Measurements from ENCODE around the gene CCDC91.
A peak's percentile ranks its signal among the peaks of the same experiment; 100 is the strongest.

CCDC91 gene, protein sequence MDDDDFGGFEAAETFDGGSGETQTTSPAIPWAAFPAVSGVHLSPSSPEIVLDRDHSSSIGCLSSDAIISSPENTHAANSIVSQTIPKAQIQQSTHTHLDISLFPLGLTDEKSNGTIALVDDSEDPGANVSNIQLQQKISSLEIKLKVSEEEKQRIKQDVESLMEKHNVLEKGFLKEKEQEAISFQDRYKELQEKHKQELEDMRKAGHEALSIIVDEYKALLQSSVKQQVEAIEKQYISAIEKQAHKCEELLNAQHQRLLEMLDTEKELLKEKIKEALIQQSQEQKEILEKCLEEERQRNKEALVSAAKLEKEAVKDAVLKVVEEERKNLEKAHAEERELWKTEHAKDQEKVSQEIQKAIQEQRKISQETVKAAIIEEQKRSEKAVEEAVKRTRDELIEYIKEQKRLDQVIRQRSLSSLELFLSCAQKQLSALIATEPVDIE

DNA sequence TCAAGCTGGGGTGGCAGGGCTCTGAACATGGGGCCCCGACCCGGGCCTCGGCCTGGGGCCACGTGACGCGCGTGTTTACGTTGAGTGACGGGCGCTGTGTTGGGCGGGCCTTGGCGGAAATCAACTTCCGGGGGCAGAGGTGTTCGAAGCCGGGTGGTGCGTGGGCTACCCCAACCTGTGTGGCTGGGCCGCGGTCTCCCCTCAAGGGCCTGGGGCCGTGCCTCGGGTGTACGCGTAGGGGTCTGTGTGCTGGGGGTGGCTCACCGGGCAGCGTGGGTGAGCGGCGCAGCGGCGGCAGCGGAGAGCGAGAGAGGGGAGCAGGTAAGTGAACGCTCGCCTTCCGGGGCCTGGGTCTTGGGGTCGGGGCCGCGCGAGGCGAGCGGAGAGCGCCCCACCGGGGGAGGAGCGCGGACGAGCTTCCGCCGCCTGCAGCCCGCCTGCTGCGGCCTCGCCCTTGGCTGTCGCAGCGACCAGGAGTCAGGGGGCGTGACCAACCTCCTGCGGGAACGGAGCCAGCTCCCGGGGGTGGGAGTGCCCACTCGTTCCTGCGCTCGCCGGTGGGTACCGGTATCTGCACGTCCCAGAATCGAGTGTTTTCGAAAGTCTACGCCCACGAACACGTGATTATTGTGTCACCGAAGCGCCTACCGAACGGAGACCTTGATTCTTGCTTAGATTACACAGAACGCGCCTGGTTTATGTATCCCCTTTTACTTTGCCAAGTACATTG, at the start of gene CCDC91:
TSS of gene CCDC91 (plus strand) at position 136 of the 730 bp plus-strand sequence. CDS start 66,760 bp downstream, outside the sequence.
- peak; percentile 76 for DNase-seq

DNA sequence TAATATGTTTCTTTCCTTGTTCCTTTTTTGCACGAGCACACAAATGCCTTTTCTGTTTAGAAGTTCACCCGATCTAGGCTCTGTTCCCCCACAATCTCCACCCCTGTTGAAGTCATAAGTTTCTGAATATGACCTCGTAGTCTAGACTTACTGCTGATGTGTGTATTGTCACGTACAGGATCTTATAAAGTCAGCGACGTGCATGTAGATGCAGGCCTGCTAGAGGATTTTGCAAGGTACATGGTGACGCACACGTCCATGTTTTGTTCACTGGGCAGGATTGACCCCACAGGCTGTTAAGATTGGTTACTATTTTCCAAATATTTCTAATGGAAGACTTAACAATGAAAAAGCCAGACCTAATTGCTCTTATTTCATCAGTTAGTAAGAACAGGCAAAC, 46.2 kb upstream of the CCDC91 start:
- no peak for DNase-seq

DNA sequence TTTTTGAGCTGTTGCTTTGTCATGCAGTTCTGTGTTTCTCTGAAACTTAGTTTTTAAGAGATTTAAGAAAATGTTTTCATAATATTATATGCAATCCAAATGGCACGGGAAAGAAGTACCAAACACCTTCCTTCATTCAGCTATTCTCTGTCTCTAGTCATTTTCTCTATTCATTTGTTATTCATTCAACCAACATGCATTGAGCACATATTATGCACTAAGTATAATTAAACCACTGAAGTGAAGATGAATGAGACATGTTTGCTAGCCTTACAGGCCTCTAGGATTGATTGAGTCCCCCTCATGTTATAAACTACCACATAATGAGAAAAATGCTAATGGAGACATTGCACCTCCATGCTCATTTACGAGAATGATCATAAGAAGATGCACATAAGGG, 45.7 kb upstream of the CCDC91 start:
- DNase-seq = no peak

DNA sequence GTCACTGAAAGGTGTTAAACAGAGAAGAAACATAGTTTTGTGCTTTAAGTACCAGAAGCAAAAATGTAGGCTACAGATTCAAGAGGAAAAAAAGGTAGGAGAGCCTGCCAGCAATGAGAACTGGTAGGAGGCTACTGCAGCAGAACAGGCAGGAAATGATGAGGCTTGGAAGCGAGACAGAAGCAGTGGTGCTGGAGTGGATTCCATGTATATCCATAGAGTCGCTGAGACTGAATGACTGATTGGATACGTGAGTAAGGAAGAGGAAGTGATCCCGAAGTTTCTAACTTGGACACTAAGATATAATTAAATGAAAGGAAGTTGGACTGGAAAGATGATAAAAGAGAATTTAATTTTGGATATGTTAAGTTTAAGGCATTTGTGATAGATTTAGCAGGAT, 45.0 kb upstream of the CCDC91 start:
- no peak for DNase-seq

DNA sequence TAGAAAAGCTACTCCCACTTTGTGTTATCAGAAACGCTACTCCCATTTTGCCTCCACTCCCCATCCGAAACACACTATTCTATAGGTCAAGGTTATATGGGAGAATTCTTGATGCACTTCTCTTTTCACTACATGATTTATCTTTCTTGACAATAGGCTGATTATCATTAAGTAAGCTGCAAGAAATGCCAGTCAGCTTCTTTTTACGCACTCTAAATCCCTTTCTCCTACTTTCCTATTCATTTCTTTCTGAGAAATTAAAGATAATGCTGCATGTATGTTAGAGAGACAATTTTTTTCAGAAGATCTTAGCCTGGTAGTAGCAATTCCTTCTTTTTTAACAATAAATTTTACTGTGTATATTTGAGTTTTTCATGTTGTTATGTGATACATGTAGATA, 41.0 kb upstream of the CCDC91 start:
- DNase-seq = no peak

DNA sequence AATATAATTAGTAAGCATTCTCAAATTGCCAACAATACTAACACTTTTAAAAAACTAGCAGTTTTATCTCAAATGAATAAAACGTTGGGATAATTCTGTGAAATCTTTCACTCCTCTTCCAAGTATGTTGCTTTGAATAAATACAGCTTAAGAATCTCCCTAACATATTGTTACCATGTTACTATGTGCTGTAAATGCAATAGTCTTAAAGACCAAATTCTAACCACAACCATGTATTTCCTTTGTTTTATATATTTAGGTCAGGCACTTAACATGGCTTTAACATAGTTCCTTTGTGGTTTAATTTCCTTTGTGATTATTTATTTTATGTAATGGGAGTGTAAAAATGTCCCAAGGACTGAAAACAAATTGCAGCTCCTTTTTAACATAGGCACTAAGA, 33.9 kb upstream of the CCDC91 start:
- DNase-seq = no peak

DNA sequence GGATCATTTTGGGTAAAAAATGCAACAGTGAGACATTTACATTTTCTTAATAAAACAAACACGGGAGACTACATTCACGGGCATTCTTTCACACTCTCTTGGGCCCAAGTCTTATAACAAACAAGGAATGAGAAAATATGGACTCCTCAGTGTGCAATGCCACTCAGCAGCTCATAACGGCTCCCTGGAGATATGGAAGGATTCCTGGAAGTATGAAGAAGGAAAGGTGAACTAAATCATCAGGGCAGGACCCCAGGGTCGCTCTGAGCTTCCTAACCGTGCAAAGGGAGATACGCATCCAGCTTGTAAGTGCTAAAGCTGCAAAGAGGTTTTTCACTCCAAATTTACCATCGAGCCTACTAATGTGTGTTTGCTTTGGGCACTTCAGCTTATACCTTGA, 33.5 kb upstream of the CCDC91 start:
- no peak for DNase-seq

DNA sequence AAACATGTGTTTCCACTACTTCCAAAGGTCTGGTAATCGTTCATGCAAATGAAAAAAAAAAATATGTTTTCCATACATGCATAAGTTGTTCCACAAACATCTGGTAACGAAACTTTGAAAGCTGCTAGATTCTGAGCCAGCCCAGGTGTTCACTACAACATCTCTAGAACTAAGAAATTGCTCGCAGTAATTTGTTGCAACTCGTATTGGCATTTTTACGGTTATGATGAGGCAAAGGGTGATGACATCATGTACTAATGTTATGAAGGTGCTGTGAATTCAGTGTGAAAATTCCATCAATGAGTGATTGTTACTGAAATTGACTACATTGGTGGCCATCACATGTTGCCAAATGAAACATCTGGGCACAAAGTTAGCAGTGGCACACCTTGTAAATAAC, 31.9 kb upstream of the CCDC91 start:
- no peak for DNase-seq

DNA sequence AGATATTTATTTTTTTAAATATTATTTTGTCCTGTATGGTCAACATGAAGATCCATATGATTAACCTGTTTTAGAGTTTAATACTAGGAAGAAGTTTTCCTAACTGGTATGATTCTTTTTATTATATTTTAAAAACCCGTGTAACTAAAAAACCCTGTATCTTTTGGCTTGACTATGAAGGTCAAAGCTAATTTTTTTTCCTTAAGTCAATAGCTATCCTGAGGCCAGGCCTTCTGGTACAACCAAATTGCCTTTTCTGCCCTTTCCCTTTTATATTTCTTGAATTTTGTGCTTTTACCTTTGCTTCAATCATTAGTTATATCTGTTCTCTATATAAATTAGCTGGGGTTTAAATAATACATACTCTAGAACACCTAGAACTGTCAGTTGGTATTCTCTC, 30.6 kb upstream of the CCDC91 start:
- no peak for DNase-seq

DNA sequence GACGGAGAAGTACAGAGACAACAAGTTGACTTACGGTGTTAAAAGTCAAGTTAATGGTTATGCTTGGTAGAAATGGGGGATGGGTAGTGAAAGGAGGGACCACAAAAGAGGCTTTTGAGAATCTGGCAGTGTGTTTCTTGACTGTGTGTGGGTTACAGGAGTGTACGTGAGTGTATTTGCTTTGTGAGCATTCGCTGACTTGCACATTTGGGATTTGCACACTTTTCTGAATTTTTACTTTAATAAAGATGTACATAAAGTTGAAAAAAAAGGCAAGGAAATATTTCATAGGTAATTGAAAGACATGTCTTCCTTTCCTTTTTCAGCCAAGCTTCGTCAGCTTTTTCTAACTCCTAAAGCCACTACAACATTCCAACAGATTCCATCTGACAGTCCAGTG, 28.6 kb upstream of the CCDC91 start:
- DNase-seq = no peak

DNA sequence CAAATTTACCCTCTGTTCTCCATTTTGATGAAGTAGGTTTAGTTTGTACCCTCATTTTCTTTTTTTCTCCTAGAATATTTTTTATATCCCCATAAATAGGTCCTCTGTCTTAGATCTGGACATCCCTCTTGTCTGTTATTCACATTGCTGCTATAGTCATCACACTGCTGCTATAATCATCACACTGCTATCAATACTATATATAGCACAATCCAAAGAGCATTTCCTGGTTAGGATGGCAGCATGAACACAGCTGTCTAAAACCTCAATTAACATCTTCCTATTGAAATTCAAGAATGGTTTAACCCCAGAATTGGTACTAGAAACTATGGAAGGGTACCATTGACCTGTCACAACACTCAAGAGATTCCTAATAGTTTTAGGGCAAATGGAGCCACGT, 27.6 kb upstream of the CCDC91 start:
- no peak for DNase-seq

DNA sequence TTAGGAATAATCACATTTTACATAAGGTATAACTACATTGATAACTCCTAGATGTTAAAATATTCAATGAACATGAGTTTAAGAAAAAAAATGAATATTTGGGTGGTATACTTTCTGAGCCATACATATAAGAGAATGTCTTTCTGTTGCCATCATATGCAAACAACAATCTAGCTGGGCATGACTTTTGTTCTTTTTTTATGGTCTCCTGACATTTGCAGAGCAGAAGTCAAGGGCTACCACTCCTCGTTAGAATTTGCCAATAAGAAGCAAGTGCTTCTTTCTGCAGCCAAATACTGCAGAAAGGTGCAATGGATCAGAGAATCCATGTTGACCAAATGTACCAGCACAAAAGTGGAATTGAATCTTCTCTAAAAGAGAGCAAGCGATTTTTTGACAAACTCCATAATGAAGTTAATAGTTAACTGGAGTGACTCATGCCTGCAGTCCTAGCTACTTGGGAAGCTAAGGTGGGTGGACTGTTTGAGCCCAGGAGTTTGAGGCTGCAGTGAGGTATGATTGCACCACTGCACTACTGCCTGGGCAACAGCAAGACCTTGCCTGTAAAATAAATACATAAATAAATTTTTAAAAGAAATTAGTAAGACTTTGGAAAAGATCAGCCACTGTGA, 25.5 kb upstream of the CCDC91 start:
- DNase-seq = no peak

DNA sequence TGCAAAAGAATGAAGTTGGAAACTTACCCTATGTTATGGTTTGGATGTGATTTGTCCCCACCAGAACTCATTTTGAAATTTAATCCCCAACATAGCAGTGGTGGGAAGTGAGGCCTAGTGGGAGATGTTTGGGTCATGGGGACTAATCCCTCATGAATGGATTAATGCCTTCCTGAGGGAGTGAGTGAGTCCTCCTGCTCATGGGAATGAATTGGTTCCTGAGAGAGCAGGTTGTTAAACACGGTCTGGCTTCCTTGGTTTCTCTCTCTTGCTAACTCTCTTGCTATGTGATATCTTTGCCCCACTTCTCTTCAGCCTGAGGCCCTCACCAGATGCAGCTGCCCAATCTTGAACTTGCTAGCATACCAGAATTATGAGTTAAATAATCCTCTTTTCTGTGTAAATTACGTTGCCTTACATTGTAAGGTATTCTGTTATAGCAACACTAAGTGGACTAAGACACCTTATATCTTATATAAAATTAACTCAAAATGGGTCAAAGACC, 22.2 kb upstream of the CCDC91 start:
- no peak for DNase-seq

DNA sequence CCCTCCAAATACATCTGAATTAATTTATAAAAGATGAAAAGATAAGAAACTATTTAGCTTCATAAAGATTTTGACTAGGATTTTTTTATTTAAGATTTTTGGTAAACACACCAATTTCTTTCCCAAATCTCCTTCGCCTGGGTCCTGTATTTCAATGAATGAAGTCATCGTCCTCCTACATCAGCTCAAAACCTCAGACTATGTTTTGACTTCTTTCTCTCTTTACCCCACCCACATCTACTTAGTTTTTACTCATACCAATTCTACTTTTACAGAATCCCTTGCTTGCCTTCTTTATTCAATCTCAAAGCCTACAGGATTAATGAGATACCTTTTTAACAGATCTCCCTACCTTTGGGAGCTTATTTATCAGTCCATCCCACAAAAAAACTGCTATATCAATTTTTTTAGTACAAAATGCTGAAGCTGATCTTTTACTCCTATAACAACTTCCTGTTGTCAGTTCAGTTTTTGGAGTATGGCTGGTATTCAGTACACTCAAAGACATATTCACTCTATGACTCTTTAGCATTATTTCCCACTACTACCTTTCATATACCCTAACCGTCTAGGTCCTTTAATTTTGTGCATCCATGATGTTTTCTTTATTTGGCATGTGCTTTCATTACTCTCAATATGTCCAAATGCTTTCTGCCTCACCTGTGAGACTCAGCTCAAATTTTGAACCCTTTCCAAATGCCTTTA, 18.7 kb upstream of the CCDC91 start:
- no peak for DNase-seq

DNA sequence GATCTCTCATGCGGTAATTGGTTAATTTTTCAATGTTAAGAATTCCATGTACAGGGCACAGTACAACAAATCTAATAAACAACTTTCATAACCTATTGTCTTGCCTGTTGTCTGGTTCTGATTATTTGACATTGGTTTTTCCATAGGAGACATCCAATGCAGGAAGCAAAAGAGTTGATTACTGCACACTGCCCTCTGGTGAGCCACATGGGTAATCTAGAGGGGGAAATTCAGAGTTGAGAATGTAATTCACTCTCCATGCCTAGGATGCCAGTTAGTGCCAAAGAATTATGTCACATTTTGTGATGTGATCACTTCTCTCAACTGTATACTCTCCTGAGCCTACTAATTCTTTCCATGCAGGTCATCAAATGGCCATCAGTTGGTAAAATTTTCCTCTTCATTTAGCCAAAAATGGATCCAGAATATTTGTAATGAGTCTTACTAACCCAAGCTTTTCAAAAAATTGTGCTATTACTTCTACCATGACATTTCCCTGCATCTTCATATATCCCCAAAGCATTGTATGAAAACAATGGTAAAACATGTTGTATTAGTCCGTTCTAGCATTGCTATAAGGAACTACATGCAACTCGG, 17.7 kb upstream of the CCDC91 start:
- DNase-seq = peak; percentile 55

DNA sequence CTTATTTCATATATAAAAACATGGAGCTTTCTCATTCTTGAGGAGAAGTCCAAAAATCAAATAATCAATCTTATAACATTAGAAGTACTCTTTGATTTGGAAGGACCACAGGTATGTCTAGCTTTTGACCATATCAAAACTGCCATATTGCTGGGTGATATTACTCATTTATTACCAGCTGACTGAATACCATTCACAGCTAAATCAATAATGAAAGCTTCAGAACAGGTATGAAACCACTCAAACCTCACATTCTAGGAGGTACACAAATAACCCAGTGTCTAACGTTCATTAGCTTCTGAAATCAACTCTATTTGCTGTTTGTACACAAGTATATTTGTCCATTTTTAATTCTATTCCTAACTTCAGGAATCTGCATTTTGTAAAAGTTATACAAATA, 16.8 kb upstream of the CCDC91 start:
- no peak for DNase-seq

DNA sequence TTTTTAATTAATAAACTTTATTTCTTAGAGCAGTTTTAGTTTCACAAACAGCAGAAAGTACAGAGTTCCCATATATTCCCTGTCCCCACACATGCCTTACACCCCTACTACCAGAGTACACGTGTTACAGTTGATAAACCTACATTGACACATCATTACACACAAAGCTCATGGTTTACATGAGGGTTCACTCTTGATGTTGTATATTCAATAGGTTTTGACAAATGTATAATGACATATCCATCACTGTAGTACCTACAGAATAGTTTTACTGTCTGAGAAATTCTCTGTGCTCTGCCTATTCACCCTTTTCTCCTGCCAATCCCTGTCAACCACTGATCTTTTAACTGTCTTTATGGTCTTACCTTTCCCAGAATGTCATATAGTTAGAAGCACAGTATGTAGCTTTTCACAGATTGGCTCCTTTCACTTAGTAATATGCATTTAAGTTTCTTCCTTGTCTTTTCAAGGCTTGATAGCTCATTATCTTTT, 15.1 kb upstream of the CCDC91 start:
- no peak for DNase-seq

DNA sequence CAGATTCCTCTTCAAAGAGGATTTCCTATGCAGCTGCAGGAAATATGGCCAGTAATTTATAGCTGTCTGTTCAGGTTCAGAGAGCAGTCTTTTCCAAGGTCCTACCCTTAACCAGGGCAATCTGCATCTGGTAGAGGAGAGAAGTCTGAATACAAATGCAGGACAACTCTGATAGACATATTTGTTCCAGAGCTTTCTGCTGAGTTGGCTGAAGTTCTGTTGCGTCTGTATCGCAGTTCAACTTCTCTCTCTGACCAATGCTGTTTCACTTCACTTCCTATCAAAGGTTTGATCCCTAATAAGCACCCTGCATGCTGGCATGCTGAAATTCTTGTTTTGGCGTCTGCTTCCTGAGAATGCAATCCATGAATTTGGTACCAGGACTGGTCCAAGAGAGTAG, 14.0 kb upstream of the CCDC91 start:
- no peak for DNase-seq

DNA sequence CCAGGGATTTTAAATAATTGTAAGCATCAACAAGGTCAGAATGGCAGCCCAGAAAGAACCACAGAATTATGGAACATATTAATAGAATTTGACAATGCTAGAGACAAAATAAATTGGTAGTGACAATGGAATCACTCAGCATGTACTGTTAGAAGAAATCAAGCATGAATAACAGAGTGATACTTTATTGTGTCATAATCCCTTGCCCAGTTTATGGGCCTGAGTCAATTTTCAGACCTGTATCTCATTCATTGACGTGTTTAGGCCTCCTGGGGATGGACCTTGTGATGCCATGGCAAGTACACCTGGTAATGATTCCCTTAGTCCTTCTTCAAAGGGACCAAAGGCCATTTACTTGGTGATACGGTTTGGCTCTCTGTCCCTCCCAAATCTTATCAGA, 12.8 kb upstream of the CCDC91 start:
- DNase-seq = no peak

DNA sequence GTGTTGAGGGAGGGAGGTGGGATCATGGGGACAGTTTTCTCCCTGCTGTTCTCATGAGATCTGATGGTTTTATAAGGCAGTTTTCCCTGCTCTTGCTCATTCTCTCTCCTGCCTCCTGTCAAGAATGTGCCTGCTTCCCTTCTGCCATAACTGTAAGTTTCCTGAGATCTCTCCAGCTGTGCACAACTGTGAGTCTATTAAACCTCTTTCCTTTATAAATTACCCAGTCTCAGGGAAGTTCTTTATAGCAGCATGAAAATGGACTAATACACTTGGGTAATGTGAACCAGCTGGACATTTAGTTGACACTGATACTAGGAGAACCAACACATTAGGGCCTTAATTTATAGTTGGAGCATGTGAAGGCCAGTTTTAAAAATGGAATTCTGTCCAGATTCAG, 12.4 kb upstream of the CCDC91 start:
- DNase-seq = no peak

DNA sequence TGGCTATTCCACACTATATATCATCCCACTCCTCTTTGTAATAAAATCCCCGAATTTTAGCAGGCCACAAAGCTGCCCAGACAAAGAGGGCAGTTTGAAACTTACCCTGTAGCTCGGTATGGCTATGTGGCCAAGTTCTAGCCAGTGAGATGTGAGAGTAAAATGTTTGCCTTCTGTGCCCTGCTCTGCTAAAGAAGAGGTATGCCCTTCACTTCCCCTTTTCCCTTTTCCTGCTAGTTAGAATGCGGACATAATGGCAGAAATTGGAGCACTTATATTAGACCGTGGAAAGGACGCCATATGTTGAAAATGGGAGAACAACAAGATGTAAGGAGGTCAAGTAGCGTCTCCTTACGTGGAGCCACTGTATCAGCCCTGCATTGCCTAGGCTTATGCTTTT, 11.5 kb upstream of the CCDC91 start:
- no peak for DNase-seq

DNA sequence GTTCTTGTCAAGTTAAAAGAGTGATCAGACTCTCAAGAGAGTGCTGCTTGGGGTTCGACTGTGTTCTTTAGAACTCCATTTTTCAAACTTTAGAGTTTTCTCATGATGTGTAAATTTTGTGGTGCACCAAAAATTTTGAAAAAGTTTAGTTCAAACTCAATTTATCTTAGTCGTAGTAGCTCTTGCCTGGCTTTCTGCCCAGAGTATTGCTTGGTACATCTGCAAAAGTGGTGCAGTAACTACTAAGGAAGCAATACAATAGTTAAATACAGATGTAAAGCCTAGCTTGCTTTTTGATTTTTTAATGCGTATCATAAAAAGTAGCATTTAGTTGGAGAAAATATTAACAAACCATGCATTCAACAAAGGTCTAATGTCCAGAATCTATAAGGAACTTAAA, 9.5 kb upstream of the CCDC91 start:
- DNase-seq = no peak

DNA sequence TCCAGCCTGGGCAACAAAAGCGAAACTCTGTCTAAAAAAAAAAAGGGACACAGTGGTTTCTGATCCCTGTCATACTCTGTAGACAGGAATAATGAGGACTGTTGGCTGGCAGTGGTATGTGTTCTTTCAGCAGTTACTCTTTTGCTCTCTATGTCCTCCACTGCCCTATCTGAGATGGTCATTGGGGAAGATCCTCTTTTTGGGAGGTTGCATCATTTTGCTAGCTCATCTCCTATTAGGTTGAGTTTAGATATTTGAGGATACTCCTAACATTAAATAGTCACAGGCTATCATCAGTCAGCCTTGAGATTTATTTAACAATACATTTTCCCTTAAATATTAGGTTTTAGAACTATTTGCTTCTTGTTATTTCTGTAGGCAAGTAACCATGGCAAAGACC, 5.9 kb upstream of the CCDC91 start:
- DNase-seq = no peak
